ENCODE measurements around the gene TMEM154.

DNA sequence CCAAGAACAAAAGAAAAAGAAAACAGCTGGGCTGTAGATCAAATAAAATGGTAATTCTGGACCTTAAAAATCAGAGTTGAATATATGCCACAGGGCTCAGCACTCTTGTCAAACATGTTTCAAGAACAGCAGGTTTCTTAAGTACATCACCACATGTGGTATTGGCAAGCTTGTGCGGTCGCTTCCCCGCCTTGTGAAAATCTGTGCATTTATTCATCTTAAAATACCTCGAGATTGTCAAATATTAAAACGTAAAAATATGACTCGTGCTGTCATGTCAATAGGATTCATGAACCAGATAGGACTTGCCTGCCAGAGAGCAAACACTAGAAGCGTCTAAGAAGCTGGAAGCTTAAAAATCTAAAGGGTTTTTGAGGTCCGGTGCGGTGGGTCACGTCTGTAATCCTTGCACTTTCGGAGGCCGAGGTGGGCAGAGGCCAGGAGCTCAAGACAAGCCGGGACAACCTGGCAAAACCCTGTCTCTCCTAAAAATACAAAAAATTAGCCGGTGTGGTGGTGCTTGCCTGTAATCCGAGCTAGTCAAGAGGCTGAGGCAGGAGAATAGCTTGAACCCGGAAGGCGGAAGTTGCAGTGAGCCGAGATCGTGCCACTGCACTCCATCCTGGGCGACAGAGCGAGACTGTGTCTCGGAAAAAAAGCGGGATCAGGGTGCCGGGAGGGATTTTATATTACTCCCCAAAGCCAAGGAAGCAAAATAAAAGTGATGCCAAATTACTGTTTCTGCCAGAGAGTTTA is 40.2 kb upstream of the TMEM154 start:
- TF ChIP-seq, protein P1, sequence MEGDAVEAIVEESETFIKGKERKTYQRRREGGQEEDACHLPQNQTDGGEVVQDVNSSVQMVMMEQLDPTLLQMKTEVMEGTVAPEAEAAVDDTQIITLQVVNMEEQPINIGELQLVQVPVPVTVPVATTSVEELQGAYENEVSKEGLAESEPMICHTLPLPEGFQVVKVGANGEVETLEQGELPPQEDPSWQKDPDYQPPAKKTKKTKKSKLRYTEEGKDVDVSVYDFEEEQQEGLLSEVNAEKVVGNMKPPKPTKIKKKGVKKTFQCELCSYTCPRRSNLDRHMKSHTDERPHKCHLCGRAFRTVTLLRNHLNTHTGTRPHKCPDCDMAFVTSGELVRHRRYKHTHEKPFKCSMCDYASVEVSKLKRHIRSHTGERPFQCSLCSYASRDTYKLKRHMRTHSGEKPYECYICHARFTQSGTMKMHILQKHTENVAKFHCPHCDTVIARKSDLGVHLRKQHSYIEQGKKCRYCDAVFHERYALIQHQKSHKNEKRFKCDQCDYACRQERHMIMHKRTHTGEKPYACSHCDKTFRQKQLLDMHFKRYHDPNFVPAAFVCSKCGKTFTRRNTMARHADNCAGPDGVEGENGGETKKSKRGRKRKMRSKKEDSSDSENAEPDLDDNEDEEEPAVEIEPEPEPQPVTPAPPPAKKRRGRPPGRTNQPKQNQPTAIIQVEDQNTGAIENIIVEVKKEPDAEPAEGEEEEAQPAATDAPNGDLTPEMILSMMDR (IDR thresholded peaks at IDR 0.05; ENCODE audit: low read depth, low read length): no peak
- no peak for TF ChIP-seq POLR2A (IDR thresholded peaks at IDR 0.05; ENCODE audit: extremely low read depth, insufficient read length)
